Transverse colon (tissue), 4 donors: ENCODE measurements around the gene ZNF445. TPM values are rescaled to one million over a fixed set of nuclear protein-coding genes. Genes with fewer than 3 reads are reported as not detected.

ENCODE experiments used
- DNase-seq: peaks from one replicate; pipeline ENCODE4 v3.0.0-alpha.2; 2019
- H3K27ac ChIP-seq, 4 donors: fragments of 200-600 bp; sonication (generic); 2 replicates each; pipeline ENCODE4 v1.5.1; 2016 to 2018; ENCODE audit warnings: inconsistent platforms in 4 of 4
- H3K27me3 ChIP-seq: fragments of 200-600 bp; sonication (generic); 2 replicates; pipeline ENCODE4 v1.5.1; 2017; ENCODE audit warnings: inconsistent platforms
- H3K36me3 ChIP-seq, 4 donors: fragments of 200-600 bp; sonication (generic); 2 replicates each; pipeline ENCODE4 v1.5.1; 2017 to 2019; ENCODE audit warnings: inconsistent platforms in 4 of 4
- H3K4me1 ChIP-seq, 4 donors: fragments of 200-600 bp; sonication (generic); 2 replicates each; pipeline ENCODE4 v1.5.1; 2017 to 2020; ENCODE audit warnings: inconsistent platforms in 4 of 4
- H3K4me3 ChIP-seq, 4 donors: fragments of 200-600 bp; sonication (generic); 1 replicate in 1 of 4; 2 replicates in 3 of 4; pipeline versions ENCODE4 v1.5.1 to v1.6.1; 2017 to 2019; ENCODE audit warnings: inconsistent platforms in 4 of 4
- H3K9me3 ChIP-seq, 2 donors: fragments of 200-600 bp; sonication (generic); 2 replicates each; pipeline ENCODE4 v1.5.1; 2017 to 2019; ENCODE audit warnings: inconsistent platforms in 2 of 2
- CTCF ChIP-seq, 5 experiments: fragments of 200-600 bp in 3 of 5; fragments of 450-650 bp in 2 of 5; sonication (generic) in 3 of 5; IDR thresholded peaks; 1 replicate in 2 of 5; 2 replicates in 3 of 5; pipeline ENCODE4 v1.5.1; 2016 to 2017; ENCODE audit warnings: antibody characterized with exemption in 5 of 5, inconsistent platforms in 3 of 5, mild to moderate bottlenecking in 2 of 5, moderate library complexity in 1 of 5
- EP300 ChIP-seq: sonication (generic); formaldehyde crosslinking; IDR thresholded peaks from one replicate; pipeline ENCODE4 v1.6.1; 2017; ENCODE audit warnings: antibody characterized with exemption, low read depth
- POLR2A ChIP-seq: fragments of 450-650 bp; IDR thresholded peaks from one replicate; pipeline ENCODE4 v1.6.1; 2016; ENCODE audit warnings: antibody characterized with exemption, mild to moderate bottlenecking, moderate library complexity
- POLR2AphosphoS5 ChIP-seq, 3 donors: sonication (generic); formaldehyde crosslinking; IDR thresholded peaks; one replicate each; pipeline ENCODE4 v1.6.1; 2016; ENCODE audit warnings: antibody characterized with exemption in 3 of 3
- WGBS, 2 donors: methylation state at CpG; one replicate each; pipeline ENCODE4 v1.1.5; 2018; ENCODE audit warnings: low coverage in 1 of 2; 5-methylcytosine and 5-hydroxymethylcytosine counted together
- in situ Hi-C, 4 donors: fragments of 200-750 bp; cut with MboI; loops; one replicate each; pipeline versions ENCODE4 v1.15.0 to v1.15.1; 2017; ENCODE audit warnings: low sequenced_read_pairs in 3 of 4, low pct_ligation_motif_present in 1 of 4, low pct_unique_long_range_greater_than_20kb in 1 of 4
- intact Hi-C: fragments of 100-400 bp; cut with DNase I; formaldehyde crosslinking; loops from one replicate; pipeline ENCODE4 v1.15.1; 2023; ENCODE audit warnings: low total_unique reads
- total RNA-seq, 4 donors: library from RNA; depleted of rRNA; stranded (reverse); fragments of >200 nt; gene quantifications; one replicate each; pipeline ENCODE4 v1.1.0, GENCODE V29; 2016

Gene ZNF445
- total RNA-seq, 4 donors from 2014 or later: 6.8 to 12.7 (median 8.6) TPM

DNA sequence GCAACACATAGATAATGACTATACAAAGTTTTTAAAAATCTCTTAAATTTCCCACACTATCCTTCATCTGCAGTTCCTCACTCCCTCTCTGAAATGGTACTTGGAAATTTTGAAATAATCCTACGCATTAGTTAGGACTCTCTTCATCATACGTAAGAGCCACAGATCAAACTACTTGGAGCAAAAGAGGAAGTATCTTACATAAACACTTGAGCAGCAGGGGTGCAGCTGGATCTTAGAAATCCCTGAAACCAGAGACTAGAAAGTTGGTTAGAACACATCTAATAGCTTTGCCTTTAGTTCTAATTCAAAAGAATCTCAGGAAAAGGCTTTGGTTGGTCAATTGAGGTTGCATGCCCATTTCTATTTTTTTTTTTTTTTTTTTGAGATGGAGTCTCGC, 38.8 kb upstream of the ZNF445 start:
- H3K27me3 ChIP-seq: no peaks in the 10 kb centered on the region
- 45 to 62% methylated on average over 3 of the region's 3 CpGs for WGBS, 2 donors
- no peak overlapping the region for H3K27ac ChIP-seq
- intact Hi-C loops: loop anchor here (10.0 kb wide), 1 partner anchor 249 kb away; the partner anchor contains the start of genes KIAA1143 and KIF15
- no peak for DNase-seq
- TF ChIP-seq POLR2AphosphoS5 (IDR thresholded peaks at IDR 0.05): no peak
- TF ChIP-seq EP300: no peak
- no peak for TF ChIP-seq CTCF (IDR thresholded peaks at IDR 0.05)
- TF ChIP-seq POLR2A: no peak
- in situ Hi-C loops: no loop called here
- peaks cover 0 to 7% (median 3%) of the 10 kb centered on the region in 4 donors for H3K4me1 ChIP-seq
- no peak overlapping the region for H3K4me3 ChIP-seq
- no peaks in the 10 kb centered on the region for H3K36me3 ChIP-seq
- no peaks in the 10 kb centered on the region for H3K9me3 ChIP-seq

DNA sequence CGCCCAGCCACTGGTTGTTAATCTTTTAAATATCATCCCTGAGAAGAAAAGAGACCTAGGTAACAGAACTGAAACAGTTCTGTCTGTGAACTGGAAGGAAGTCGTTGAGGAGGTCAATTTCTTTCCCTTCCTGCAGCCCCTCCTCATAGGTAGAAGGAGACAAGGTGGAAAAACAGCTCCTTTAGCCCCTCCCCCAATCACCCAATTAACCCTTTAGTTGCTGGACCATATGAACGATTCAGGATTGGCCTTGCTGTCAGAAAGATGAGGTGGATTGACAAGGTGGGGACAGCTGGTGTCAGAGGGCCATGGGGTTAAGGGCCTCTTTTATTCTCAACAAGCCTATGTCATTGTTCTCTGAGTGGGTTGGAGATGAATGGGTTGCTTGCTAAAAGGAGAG, 36.0 kb upstream of the ZNF445 start:
- TF ChIP-seq CTCF (IDR thresholded peaks at IDR 0.05) (no peak), EP300 (no peak), POLR2A (no peak), POLR2AphosphoS5 (IDR thresholded peaks at IDR 0.05) (no peak)
- intact Hi-C loops: loop anchor here (5.0 to 10.0 kb wide), 2 partner anchors 36 to 251 kb away; partner anchors contain the start of genes KIAA1143, KIF15 and ZNF445
- no peak for DNase-seq
- 50 to 52% methylated on average over 2 to 3 of the region's 3 CpGs for WGBS, 2 donors
- Histone ChIP-seq H3K27me3 (no peaks in the 10 kb centered on the region), H3K9me3 (no peaks in the 10 kb centered on the region), H3K4me1 (peaks cover 6 to 22% (median 15%) of the 10 kb centered on the region in 4 donors), H3K36me3 (no peaks in the 10 kb centered on the region), H3K4me3 (no peak overlapping the region), H3K27ac (no peak overlapping the region)
- in situ Hi-C loops: no loop called here

DNA sequence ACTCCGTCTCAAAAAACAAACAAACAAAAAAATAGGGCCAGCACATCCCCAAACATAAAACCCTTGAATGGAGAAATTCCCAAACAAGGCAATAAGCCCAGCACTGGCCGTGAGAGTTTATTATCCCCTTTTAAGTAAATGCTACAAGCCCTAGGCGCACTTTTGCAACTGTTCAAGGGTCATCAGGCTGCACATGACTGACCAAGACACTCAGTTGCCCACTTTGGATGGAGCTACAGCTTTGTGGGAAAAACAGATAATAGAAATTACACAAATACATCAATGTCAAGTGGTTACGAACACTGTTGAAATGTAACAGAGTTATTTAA, 33.7 kb upstream of the ZNF445 start:
- in situ Hi-C loops (no loop called here), intact Hi-C loops (loop anchor here (5.0 to 10.0 kb wide), 2 partner anchors 34 to 254 kb away; partner anchors contain the start of genes KIAA1143, KIF15 and ZNF445)
- Histone ChIP-seq H3K4me1 (peaks cover 6 to 27% (median 15%) of the 10 kb centered on the region in 4 donors), H3K36me3 (no peaks in the 10 kb centered on the region), H3K27me3 (no peaks in the 10 kb centered on the region), H3K9me3 (no peaks in the 10 kb centered on the region), H3K27ac (peak overlapping the region; percentile 89 to 96 (median 92)), H3K4me3 (peak overlapping the region; percentile 57 to 97 (median 92))
- WGBS, 2 donors: 18 to 25% methylated on average over 4 of the region's 4 CpGs
- TF ChIP-seq POLR2A: no peak
- TF ChIP-seq EP300: no peak
- no peak for TF ChIP-seq POLR2AphosphoS5 (IDR thresholded peaks at IDR 0.05)
- TF ChIP-seq CTCF (IDR thresholded peaks at IDR 0.05): no peak
- no peak for DNase-seq

DNA sequence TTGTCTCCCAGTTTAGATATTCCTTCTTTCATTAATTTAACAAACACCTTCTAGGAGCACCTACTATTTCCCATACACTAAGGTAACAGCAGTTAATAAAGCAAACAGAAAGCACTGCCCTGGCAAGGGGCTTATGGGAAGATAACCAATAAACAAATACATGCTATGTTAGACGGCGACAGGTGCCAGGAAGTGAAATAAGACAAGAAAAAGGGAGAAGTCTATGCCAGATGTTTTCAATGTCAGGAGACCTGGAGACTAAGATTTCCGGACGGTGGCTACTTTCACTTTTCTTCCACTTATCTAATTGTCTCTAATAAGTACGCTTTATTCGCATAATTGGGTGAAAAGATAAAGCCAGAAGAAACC, 32.5 kb upstream of the ZNF445 start:
- intact Hi-C loops (loop anchor here (5.0 to 10.0 kb wide), 2 partner anchors 33 to 255 kb away; partner anchors contain the start of genes KIAA1143, KIF15 and ZNF445), in situ Hi-C loops (no loop called here)
- Histone ChIP-seq H3K27me3 (no peaks in the 10 kb centered on the region), H3K36me3 (peaks cover 0 to 10% (median 0%) of the 10 kb centered on the region in 4 donors), H3K4me3 (peak overlapping the region; percentile 59 to 97 (median 92)), H3K4me1 (peaks cover 6 to 27% (median 15%) of the 10 kb centered on the region in 4 donors), H3K9me3 (peaks cover 0 to 9% of the 10 kb centered on the region in 2 donors), H3K27ac (peak overlapping the region; percentile 89 to 96 (median 92))
- 0% methylated on average over 2 to 6 of the region's 6 CpGs for WGBS, 2 donors
- no peak for DNase-seq
- no peak for TF ChIP-seq POLR2AphosphoS5 (IDR thresholded peaks at IDR 0.05)
